GM18502 (cell line): ENCODE results near the gene ENPP1.
"Not testable (repeated sequence)": the region's sequence is repeated elsewhere in the genome, so short reads cannot be mapped to it uniquely, and the experiment has no call there.

Source experiments
- ATAC-seq: cut with Tn5 transposase; IDR thresholded peaks from one replicate; pipeline ENCODE4 v1.9.1; 2021; ENCODE audit warnings: mild to moderate bottlenecking; ENCODE audit not compliant: unreplicated experiment, poor library complexity

The ENPP1 gene

GRCh38 chr6:131859658-131860057 lies 51.8 kb downstream of the ENPP1 start:
- ATAC-seq: not testable (repeated sequence)

GRCh38 chr6:131861381-131861780 lies 53.6 kb downstream of the ENPP1 start:
- ATAC-seq: no peak

- no peak for ATAC-seq
These were observed 54.7 kb downstream of the ENPP1 start for GRCh38 chr6:131862476-131862875.

DNA sequence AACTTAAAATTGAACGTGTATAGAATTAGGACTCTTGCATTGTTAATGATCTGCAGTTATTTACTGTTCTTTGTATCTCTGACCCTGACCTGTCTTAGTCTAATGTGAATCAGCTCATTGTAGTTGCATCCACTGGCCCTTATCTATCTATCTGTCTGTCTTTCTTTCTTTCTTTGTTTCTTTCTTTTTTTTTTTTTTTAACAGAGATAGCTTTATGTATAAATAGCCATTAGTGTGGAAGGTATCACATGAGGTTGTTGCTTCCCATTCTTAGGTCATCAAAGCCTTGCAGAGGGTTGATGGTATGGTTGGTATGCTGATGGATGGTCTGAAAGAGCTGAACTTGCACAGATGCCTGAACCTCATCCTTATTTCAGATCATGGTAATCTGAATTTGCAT lies 59.9 kb downstream of the ENPP1 start:
- ATAC-seq: no peak

- no peak for ATAC-seq
These were observed 61.0 kb downstream of the ENPP1 start for GRCh38 chr6:131868836-131869235.

- no peak for ATAC-seq
These were observed 67.8 kb downstream of the ENPP1 start for GRCh38 chr6:131875647-131876046.

DNA sequence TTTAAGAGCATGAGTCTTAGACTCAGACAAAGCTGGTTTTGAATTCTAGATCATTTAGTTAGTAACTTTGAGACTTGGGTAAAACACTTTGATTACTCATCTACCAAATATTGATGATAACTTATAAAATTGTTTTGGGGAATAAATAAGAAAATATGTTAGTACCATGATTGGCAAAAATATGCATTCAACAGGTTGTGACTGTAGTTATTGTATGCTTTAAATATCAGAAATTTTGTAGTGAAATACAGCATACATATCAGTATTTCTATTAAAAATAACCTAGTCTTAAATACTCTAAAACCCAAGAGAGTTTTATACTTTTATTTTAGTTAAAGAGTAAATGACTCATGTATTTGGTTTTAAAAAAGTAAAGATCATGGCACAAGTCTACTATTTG lies 68.7 kb downstream of the ENPP1 start:
- ATAC-seq: no peak

DNA sequence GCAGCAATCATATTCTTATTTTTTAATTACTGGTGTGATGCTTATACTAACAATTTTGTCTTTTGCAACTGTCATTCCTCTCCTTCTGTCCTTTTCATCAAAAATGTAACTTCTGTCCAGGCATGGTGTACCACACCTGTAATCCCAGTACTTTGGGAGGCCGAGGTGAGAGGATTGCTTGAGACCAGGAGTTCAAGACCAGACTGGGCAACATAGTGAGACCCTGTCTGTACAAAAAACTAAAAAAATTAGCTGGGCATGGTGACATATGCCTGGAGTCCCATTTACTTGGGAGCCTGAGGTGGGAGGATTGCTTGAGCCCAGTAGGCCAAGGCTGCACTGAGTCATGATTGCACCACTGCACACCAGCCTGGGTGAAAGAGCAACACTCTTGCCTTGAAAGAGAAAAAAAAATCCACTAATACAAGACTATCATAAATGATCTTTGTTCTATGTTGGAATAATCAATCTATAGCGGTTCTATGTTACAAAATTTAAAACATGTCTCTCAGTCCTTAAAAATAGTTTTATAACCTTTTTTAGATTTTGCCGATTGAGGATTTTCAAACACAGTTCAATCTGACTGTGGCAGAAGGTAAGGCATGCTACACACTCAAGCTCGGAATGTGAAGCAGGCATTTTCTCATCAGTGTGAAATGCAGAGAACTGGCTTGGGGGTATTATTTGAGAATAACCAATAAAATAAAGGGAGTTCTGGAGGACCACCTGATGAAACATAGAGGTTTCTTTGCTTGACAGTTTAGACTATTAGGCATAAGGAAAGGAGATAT lies 70.4 kb downstream of the ENPP1 start:
- ATAC-seq: no peak

DNA sequence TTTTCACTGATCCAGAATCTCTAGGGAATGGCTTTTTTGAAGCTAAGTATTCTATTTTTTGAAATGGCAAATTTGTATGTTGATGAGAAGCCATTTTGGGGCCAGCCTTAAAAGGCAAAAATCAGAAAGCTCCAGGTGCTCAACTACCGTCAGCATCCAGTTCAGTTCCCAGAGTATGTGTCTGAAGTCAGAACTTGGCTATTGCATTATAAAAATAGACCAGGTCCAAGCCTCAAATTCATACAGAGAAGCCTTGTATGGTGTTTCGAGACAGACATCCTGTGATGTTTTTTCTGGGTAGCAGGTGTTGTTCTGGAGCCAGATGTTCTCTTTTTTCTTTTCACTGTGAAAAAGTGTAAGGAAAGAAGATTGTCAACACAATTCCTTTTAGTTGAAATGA lies 75.2 kb downstream of the ENPP1 start:
- no peak for ATAC-seq

- ATAC-seq: no peak
These were observed 77.4 kb downstream of the ENPP1 start for GRCh38 chr6:131885237-131885636.

GRCh38 chr6:131886517-131886916 lies 78.7 kb downstream of the ENPP1 start:
- no peak for ATAC-seq

DNA sequence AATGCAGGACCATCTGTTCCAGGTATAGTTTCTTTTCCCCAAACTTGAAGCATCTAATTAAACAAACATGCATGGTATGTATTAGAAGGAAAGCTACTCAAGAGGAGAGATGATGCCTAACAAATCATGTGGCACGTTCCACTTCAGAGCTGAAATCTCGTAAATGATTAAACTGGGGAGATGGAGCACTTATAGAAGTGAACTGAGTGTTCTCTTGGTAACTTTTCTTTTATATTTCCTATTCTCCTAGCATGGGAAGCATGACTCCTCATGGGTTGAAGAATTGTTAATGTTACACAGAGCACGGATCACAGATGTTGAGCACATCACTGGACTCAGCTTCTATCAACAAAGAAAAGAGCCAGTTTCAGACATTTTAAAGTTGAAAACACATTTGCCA lies 82.3 kb downstream of the ENPP1 start:
- no peak for ATAC-seq

DNA sequence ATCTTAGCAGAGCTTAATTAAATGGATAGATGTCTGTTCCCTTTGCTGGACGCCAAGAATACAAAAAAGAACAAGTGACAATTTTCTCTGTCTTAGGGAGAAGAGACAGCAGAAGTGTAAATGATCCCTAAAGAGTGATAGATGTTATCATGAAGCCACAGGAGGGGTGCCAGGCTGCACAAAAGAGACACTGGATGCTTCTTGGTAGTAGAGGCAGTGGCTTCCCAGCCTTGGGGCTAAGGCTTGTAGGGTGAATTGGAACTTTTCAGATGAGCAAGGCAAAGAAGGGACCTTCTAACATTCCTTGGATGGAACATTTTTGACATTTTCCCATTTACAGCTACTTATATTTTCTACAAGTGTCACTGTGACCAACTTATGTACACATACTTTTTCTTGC lies 85.4 kb downstream of the ENPP1 start:
- no peak for ATAC-seq

GRCh38 chr6:131894493-131895424 lies 86.9 kb downstream of the ENPP1 start:
- ATAC-seq: no peak

DNA sequence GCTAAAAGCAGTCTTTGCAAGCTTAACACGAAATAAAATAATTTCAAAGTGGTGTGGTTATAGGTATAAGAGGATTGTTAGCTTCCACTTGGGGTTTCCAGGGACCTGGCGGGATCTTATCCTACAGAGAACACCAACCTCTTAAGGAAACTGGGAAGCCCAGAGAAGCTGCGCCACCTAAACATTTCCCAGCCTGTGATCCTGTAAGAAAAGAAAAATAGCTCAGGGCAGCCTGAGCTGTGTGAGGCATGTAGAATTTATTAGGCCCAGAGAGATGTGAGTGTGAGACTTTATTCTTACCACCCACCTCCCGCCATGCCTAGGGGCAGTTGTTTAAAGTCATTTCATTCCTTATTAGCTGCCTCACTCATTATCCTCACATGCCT lies 89.2 kb downstream of the ENPP1 start:
- no peak for ATAC-seq

DNA sequence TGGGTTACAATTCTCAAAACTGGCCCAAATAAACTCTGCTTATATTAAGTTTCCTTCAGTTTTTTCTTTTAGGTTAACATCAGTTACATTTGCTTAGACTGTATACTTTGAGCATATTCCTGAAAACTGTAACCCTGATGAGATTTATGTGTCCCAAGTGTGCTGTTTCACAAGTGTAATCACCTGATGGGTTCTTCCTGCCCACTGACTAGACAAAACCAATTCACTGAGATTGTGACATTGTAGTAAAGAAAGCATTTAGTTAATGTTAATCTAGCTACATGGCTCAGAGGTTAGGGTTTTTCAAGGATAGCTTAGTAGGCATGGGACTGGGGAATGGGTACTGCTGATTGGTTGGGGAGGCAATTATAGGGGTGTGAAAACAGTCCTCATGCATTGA lies 89.8 kb downstream of the ENPP1 start:
- ATAC-seq: no peak

- ATAC-seq: no peak
These were observed 90.9 kb downstream of the ENPP1 start for GRCh38 chr6:131898718-131899117.

DNA sequence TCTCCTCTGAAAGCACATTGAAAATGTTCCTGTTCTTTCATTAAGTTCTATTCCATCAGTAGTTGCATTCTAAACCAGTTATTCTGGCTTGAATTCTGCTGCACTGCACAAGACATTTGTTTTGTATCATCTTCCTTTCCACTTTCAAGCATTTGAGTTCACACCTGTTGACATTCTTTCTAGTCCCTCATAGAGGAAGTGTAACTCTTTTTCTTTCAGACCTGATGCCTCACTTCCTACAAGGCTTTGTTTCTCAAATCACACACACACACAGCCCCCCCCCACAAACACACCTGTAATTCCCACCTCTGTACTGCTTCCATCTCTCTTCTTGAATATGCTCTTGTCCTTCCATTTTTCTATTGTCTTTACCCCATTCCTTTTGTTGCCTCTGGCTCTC lies 92.4 kb downstream of the ENPP1 start:
- no peak for ATAC-seq

DNA sequence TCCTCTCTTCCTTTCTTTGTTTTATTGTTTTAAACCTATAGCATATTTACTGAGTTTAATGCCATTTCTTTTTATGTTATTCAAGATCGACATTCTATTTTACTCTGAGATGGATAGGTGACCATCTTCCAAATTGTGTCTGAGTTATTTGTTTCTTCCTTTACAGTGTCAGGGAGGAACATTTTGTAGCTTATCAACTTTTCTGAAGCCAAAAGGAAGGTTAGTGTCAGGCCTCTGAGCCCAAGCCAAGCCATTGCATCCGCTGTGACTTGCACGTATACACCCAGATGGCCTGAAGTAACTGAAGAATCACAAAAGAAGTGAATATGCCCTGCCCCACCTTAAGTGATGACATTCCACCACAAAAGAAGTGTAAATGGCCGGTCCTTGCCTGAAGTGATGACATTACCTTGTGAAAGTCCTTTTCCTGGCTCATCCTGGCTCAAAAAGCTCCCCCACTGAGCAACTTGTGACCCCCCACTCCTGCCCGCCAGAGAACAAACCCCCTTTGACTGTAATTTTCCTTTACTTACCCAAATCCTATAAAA lies 93.6 kb downstream of the ENPP1 start:
- not testable (repeated sequence) for ATAC-seq

- ATAC-seq: not testable (repeated sequence)
These were observed 95.9 kb downstream of the ENPP1 start for GRCh38 chr6:131903734-131904133.

GRCh38 chr6:131908787-131909186 lies 101.0 kb downstream of the ENPP1 start:
- not testable (repeated sequence) for ATAC-seq
